Panc1 (cell line): Measurements from ENCODE around the gene DCST1. TPM values are rescaled to one million over a fixed set of nuclear protein-coding genes. Genes with fewer than 3 reads are reported as not detected.

Experiments used
- ATAC-seq: fragments of 200-7000 bp; cut with Tn5 transposase; 2 replicates; pipeline ENCODE4 v1.9.1; 2020; ENCODE audit warnings: mild to moderate bottlenecking, moderate library complexity
- BruUV-seq: library from RNA; stranded (reverse); fragments of 400-500 nt; replicated peaks from 2 replicates; lab custom pipeline; 2021; lab: Mats Ljungman, UMichigan
- CTCF ChIA-PET: fragments of 300-600 bp; sonication (Branson Sonifier 250); formaldehyde crosslinking; loops from one replicate; lab custom pipeline; 2022; ENCODE audit warnings: antibody characterized with exemption; lab: Charles Lee
- POLR2A ChIA-PET: fragments of 300-600 bp; sonication (Branson Sonifier 250); formaldehyde crosslinking; loops from one replicate; lab custom pipeline; 2022; ENCODE audit warnings: antibody characterized with exemption; lab: Charles Lee
- DNase-seq: peaks from one replicate; pipeline ENCODE4 v3.0.0-alpha.2; 2010; ENCODE audit warnings: low read depth, low spot score
- H3K27ac ChIP-seq: 2 replicates; pipeline ENCODE4 v1.5.1; 2011; ENCODE audit warnings: mild to moderate bottlenecking, low read length, inconsistent platforms
- H3K27me3 ChIP-seq: fragments of 200-500 bp; sonication (Bioruptor generic); 2 replicates; pipeline ENCODE4 v1.6.0; 2014; ENCODE audit warnings: low read length, inconsistent platforms; ENCODE audit not compliant: control insufficient read depth, insufficient read depth
- H3K36me3 ChIP-seq: fragments of 200-500 bp; sonication (Bioruptor generic); 2 replicates; pipeline ENCODE4 v1.5.1; 2014; ENCODE audit warnings: inconsistent platforms, mild to moderate bottlenecking, low read length, moderate library complexity; ENCODE audit not compliant: control insufficient read depth, insufficient read depth
- H3K4me1 ChIP-seq: 2 replicates; pipeline ENCODE4 v1.5.1; 2011; ENCODE audit warnings: inconsistent platforms, mild to moderate bottlenecking, low read length, moderate library complexity; ENCODE audit not compliant: control insufficient read depth, insufficient read depth
- H3K4me3 ChIP-seq, 2 experiments: 2 replicates each; pipeline ENCODE4 v1.5.1; 2011 to 2012; ENCODE audit warnings: low read depth in 2 of 2, low read length in 2 of 2, mild to moderate bottlenecking in 2 of 2, inconsistent platforms in 1 of 2, moderate library complexity in 1 of 2
- H3K9me3 ChIP-seq: fragments of 200-500 bp; sonication (Bioruptor generic); 2 replicates; pipeline ENCODE4 v1.5.1; 2014; ENCODE audit warnings: low read depth, mild to moderate bottlenecking, inconsistent platforms, low read length, moderate library complexity; ENCODE audit not compliant: control insufficient read depth, insufficient read depth
- POLR2AphosphoS5 ChIP-seq: IDR thresholded peaks from 2 replicates; pipeline ENCODE4 v1.6.1; 2012; ENCODE audit warnings: mild to moderate bottlenecking, low read depth, low read length, moderate library complexity
- SIN3A ChIP-seq: IDR thresholded peaks from 2 replicates; pipeline ENCODE4 v1.6.1; 2012; ENCODE audit warnings: low read depth, mild to moderate bottlenecking, low read length, moderate library complexity, borderline replicate concordance; ENCODE audit not compliant: insufficient read depth
- TCF7L2 ChIP-seq: IDR thresholded peaks from 2 replicates; pipeline ENCODE4 v1.6.1; 2011; ENCODE audit warnings: mild to moderate bottlenecking, low read depth, low read length, inconsistent platforms
- in situ Hi-C: cut with HindIII; loops from 2 replicates; pipeline ENCODE4 v1.10.0; 2016; ENCODE audit warnings: low sequenced_read_pairs, low pct_unique_long_range_greater_than_20kb
- intact Hi-C: fragments of 100-400 bp; cut with micrococcal nuclease; formaldehyde crosslinking; loops from one replicate; pipeline ENCODE4 v1.10.0; 2022; ENCODE audit not compliant: unreplicated experiment
- total RNA-seq: library from RNA; stranded (reverse); gene quantifications from one replicate; pipeline ENCODE4 v1.2.1, GENCODE V29; 2021; ENCODE audit not compliant: unreplicated experiment
- TF ChIP-seq, protein P1 (sequence below): fragments of 450-650 bp; IDR thresholded peaks from 2 replicates; pipeline ENCODE4 v1.5.1; 2017; ENCODE audit warnings: mild to moderate bottlenecking
- TF ChIP-seq, protein P2 (sequence below), 2 experiments: IDR thresholded peaks; 2 replicates each; pipeline ENCODE4 v1.6.1; 2011 to 2012; ENCODE audit warnings: low read depth in 2 of 2, control low read depth in 1 of 2, low read length in 1 of 2, mild to moderate bottlenecking in 1 of 2, moderate library complexity in 1 of 2; ENCODE audit not compliant: insufficient read depth in 1 of 2

DCST1 gene
- total RNA-seq, 1 experiment from 2014 or later: not detected

DNA sequence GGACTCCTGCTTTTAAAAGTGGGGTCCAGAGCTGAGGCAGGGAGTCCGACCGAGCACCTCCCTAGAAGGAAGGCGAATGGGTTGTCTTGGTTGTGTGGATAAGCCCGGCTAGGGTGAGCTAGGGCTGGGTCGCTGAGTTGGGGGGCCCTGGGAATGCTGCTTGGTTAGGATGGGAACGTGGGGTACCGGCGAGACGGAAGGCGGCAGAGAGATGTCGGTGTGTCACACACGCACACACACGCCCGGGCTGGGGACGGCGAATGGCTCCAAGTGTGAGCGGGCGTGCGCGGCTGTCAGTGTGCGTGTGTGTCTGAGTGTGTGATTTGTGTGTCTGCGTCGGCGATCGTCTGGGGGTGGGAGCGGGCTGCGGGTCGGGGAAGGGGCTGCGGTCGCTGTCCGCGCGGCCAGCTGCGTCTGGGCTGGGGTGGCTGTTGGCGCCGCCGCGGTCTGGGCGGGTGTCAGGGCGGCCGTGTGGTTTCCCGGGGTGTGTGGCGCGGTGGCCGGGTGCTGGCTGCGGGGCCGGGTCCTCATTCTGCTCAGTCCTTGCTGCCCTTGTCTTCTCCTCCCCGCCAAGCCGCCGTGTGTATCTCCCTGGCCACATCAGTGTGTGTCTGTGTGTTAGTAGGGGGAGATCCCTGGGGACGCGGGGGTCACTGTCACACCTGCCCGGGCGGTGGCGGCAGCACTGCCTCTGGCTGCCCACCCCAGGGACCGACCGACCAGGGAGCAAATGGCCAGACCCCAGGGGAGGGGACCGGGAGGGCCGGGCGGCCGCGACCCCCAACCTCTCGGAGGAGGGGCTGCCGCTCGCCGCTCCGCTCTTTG lies 46.1 kb downstream of the DCST1 start:
- Histone ChIP-seq H3K27me3 (peaks cover 9% of the 10 kb centered on the region), H3K4me1 (peaks cover 17% of the 10 kb centered on the region), H3K27ac (no peak overlapping the region), H3K4me3 (peak overlapping the region; percentile 33 to 53), H3K36me3 (no peaks in the 10 kb centered on the region; the same call in 1 of the 2 replicates), H3K9me3 (no peaks in the 10 kb centered on the region)
- ChIA-PET POLR2A (interaction anchor here (0.5 kb wide), 1 partner anchor 63 kb away, joined by 5 read pairs; no protein-coding TSS in a partner anchor), CTCF (no interaction called here)
- intact Hi-C loops: no loop called here
- no peak for TF ChIP-seq SIN3A
- TF ChIP-seq TCF7L2: no peak
- TF ChIP-seq, protein P1, sequence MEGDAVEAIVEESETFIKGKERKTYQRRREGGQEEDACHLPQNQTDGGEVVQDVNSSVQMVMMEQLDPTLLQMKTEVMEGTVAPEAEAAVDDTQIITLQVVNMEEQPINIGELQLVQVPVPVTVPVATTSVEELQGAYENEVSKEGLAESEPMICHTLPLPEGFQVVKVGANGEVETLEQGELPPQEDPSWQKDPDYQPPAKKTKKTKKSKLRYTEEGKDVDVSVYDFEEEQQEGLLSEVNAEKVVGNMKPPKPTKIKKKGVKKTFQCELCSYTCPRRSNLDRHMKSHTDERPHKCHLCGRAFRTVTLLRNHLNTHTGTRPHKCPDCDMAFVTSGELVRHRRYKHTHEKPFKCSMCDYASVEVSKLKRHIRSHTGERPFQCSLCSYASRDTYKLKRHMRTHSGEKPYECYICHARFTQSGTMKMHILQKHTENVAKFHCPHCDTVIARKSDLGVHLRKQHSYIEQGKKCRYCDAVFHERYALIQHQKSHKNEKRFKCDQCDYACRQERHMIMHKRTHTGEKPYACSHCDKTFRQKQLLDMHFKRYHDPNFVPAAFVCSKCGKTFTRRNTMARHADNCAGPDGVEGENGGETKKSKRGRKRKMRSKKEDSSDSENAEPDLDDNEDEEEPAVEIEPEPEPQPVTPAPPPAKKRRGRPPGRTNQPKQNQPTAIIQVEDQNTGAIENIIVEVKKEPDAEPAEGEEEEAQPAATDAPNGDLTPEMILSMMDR: no peak
- TF ChIP-seq, protein P2, sequence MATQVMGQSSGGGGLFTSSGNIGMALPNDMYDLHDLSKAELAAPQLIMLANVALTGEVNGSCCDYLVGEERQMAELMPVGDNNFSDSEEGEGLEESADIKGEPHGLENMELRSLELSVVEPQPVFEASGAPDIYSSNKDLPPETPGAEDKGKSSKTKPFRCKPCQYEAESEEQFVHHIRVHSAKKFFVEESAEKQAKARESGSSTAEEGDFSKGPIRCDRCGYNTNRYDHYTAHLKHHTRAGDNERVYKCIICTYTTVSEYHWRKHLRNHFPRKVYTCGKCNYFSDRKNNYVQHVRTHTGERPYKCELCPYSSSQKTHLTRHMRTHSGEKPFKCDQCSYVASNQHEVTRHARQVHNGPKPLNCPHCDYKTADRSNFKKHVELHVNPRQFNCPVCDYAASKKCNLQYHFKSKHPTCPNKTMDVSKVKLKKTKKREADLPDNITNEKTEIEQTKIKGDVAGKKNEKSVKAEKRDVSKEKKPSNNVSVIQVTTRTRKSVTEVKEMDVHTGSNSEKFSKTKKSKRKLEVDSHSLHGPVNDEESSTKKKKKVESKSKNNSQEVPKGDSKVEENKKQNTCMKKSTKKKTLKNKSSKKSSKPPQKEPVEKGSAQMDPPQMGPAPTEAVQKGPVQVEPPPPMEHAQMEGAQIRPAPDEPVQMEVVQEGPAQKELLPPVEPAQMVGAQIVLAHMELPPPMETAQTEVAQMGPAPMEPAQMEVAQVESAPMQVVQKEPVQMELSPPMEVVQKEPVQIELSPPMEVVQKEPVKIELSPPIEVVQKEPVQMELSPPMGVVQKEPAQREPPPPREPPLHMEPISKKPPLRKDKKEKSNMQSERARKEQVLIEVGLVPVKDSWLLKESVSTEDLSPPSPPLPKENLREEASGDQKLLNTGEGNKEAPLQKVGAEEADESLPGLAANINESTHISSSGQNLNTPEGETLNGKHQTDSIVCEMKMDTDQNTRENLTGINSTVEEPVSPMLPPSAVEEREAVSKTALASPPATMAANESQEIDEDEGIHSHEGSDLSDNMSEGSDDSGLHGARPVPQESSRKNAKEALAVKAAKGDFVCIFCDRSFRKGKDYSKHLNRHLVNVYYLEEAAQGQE (IDR thresholded peaks at IDR 0.05; ENCODE audit: insufficient read depth in 1 of 2, low read depth in 2 of 2, low read length in 1 of 2): no peak
- no peak for TF ChIP-seq POLR2AphosphoS5
- DNase-seq: no peak
- ATAC-seq: peak; percentile 33
- BruUV-seq: no TSS peak
- in situ Hi-C loops: no loop called here

DNA sequence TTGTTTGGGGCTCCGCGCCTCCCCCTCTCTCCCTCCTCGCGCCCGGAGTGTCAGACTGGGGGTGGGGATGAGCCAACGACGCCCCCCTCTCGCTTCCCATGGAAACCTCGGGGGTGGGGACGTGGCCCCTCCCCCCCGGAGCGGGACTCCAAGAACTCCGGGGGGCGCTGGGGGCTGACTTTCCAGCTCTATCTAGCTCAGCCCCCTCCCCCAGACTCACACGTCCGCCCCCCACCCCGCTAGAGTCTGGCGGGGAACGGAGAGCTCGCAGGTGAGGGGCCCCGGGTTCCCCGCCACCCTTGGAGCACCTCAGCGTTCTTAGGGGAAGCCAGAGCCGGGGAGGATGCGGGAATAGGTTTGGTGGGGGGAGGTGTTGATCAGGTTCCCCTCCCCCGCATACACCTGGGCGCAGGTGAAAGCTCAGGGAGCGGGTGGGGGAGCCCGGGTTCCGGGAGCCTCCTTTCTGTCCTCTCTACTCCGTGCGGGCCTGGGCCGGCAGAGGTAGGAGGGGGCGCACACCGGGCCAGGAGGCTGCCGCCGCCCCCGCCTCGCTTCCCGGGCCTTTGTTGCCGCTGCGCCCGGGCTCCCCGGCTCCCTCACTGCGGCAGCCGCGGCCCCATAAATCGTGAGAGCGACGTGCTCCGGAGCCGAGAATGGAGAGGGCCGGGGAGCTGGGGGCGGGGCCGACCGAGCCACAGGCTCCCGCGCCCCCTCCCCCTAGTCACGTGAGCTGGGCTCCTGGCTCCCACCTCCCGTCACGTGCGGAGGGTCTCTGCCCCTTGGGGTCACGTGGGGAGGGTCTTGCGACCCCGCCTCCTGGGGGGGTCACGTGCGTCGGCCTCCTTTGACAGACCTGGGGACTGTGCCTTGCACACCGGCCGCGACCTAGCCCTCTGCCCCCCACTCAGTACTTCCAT lies 46.9 kb downstream of the DCST1 start:
- Histone ChIP-seq H3K9me3 (no peaks in the 10 kb centered on the region), H3K27ac (no peak overlapping the region), H3K4me1 (peaks cover 17% of the 10 kb centered on the region), H3K36me3 (no peaks in the 10 kb centered on the region; the same call in 1 of the 2 replicates), H3K4me3 (peak overlapping the region; percentile 33 to 53), H3K27me3 (peaks cover 9% of the 10 kb centered on the region)
- intact Hi-C loops: no loop called here
- DNase-seq (no peak), ATAC-seq (no peak)
- CTCF ChIA-PET: no interaction called here
- in situ Hi-C loops: no loop called here
- POLR2A ChIA-PET: no interaction called here
- no TSS peak for BruUV-seq
- TF ChIP-seq SIN3A (no peak), TCF7L2 (peak; percentile 58; the same call in 1 of the 2 replicates)
- TF ChIP-seq, protein P2 (IDR thresholded peaks at IDR 0.05; ENCODE audit: insufficient read depth in 1 of 2, low read depth in 2 of 2, low read length in 1 of 2): no peak
- TF ChIP-seq, protein P1: no peak
